Aortic smooth muscle cell (primary cell): Measurements from ENCODE around the gene ACTL7B. TPM values are rescaled to one million over a fixed set of nuclear protein-coding genes. Genes with fewer than 3 reads are reported as not detected.

ENCODE experiments used
- total RNA-seq: library from RNA; depleted of rRNA; stranded (reverse); fragments of >200 nt; gene quantifications from 2 replicates; pipeline ENCODE4 v1.2.3, GENCODE V29; 2014

ACTL7B gene, protein sequence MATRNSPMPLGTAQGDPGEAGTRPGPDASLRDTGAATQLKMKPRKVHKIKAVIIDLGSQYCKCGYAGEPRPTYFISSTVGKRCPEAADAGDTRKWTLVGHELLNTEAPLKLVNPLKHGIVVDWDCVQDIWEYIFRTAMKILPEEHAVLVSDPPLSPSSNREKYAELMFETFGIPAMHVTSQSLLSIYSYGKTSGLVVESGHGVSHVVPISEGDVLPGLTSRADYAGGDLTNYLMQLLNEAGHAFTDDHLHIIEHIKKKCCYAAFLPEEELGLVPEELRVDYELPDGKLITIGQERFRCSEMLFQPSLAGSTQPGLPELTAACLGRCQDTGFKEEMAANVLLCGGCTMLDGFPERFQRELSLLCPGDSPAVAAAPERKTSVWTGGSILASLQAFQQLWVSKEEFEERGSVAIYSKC
- not detected in 2 replicates for total RNA-seq

DNA sequence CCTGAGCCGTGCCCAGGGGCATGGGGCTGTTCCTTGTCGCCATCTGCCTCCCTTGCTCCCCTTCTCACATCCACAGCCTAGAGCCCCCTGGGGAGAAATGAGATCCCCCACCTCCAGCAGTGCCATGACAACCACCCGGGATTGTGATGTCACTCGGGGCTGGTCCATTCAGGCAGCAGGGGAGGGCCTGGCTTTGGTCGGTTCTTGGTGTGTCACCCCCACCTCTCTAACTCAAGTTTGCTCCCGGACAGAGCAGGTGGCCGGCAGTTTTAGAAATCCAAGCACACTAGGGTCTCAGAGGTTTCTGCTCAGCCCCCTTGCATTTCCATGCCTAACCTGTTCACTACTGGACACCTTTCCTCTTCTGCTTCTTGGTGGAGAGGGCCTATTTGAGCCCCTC is at the start of gene ACTL7B:
TSS of gene ACTL7B (minus strand) at position 99 of the 400 bp plus-strand sequence. CDS start at position 43, 56 bp downstream.

DNA sequence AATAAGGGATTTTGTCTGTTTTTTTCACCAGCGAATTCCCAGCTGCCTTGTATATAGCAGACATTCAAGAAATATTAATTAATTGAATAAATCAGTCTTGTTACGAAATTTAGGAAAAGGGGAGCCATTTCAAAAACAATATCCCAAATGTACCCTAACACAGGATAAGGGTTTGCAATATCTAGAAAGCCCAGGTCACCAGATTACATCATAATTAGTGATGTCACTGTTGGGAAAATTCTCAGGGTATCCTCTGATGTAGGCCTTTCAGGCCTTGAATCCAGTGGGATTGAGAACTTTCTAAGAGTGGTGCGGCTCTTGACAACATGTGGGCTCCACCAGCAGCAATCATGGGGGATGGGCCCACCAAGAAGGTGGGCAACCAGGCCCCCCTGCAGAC is 6.2 kb upstream of the ACTL7B start, which contains the start of gene ACTL7A:
TSS of gene ACTL7A (plus strand) at position 270 of the 400 bp plus-strand sequence. CDS start at position 327, 57 bp downstream.

Other genes starting within 250 kb of the ACTL7B start
- gene ACTL7A, start 6.3 kb upstream of the ACTL7B start, total RNA-seq = not detected in 2 replicates
- gene ELP1, start 78.1 kb upstream of the ACTL7B start, total RNA-seq = 31.5 and 39.4 TPM in 2 replicates
- 5.8 and 6.9 TPM in 2 replicates for gene ABITRAM, start 78.4 kb upstream of the ACTL7B start, total RNA-seq
- gene CTNNAL1, start 157.5 kb upstream of the ACTL7B start, total RNA-seq = 41.0 and 45.7 TPM in 2 replicates